Fibroblast of villous mesenchyme (primary cell): Measurements from ENCODE around the gene DDX24. TPM values are rescaled to one million over a fixed set of nuclear protein-coding genes. Genes with fewer than 3 reads are reported as not detected.

Experiments used
- DNase-seq: peaks from one replicate; pipeline ENCODE4 v3.0.0-alpha.2; 2010; ENCODE audit warnings: low read depth
- H3K4me3 ChIP-seq: 2 replicates; pipeline ENCODE4 v1.5.1; 2011; ENCODE audit warnings: low read depth, mild to moderate bottlenecking, low read length
- CTCF ChIP-seq: IDR thresholded peaks from 2 replicates; pipeline ENCODE4 v1.5.1; 2012; ENCODE audit warnings: low read depth, mild to moderate bottlenecking, low read length; ENCODE audit not compliant: insufficient read depth
- total RNA-seq: library from RNA; depleted of rRNA; stranded (reverse); fragments of >200 nt; gene quantifications from 2 replicates; pipeline ENCODE4 v1.2.3, GENCODE V29; 2012

Gene DDX24
- total RNA-seq, 1 donor, result 128 TPM

DNA sequence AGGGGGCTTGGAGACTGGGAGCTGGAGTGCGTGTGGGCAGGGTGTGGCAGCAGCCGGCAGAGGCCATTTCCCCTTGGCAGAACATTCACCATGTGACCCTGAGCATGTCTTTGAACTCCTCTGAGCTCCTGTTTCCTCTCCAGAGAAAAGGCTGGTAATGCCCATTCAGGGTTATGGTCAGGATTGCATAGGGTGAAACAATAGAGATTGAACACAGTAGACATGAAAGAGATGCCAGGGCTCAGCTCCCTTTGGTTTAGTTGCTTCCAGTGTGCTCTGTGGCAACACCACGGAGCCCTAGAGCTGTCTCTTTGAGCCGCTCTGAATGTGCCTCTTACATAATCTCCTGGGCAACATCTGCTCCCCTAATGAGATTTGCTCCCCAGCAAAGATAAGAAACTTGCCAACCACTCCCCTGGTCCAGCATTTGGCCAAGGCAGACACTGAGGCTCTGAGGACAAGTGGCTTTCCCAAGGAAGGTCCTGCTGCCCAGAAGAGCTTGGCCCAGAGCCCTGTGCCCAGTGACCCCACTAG, 34.1 kb upstream of the DDX24 start:
- no peak overlapping the region for H3K4me3 ChIP-seq
- DNase-seq, result no peak
- no peak for TF ChIP-seq CTCF

- no peak for DNase-seq
- H3K4me3 ChIP-seq, result no peak overlapping the region
- no peak for TF ChIP-seq CTCF
These were observed 33.6 kb upstream of the DDX24 start for GRCh38 chr14:94114589-94115057.

GRCh38 chr14:94113908-94114588, 33.0 kb upstream of the DDX24 start:
- H3K4me3 ChIP-seq, result no peak overlapping the region
- peak; percentile 24 for DNase-seq
- no peak for TF ChIP-seq CTCF

DNA sequence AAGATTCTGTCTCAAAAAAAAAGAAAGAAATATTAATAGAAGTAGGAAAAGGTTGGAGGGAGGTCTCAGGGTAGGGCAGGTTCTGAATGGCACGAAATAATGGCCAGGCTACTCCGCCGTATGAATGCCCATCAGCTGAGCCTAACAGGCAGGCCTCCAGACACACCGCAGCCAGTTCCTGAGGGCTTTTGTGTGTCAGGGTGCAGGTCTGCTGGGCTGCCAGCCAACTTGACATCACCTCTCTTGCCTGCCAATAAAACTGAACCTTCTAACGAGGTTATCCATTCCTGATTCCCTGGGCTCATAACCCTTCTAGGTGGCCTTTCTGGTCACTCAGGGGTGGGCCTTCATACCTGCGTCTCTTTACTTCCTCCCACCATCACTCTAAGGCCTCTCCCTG, 32.5 kb upstream of the DDX24 start:
- no peak for DNase-seq
- H3K4me3 ChIP-seq, result no peak overlapping the region
- no peak for TF ChIP-seq CTCF

DNA sequence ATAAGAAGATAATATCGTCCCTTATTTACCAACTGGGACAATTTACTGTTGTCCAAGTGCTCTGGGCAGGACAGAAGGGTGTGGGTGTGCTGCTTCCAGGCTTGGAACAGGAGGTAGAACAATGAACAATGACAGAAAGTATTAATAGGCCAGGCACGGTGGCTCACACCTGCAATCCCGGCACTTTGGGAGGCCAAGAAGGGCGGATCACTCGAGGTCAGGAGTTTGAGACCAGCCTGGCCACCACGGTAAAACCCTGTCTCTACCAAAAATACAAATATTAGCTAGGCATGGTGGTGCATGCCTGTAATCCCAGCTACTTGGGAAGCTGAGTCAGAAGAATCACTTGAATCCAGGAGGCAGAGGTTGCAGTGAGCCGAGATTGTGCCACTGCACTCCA, 32.1 kb upstream of the DDX24 start:
- H3K4me3 ChIP-seq, result no peak overlapping the region
- no peak for TF ChIP-seq CTCF
- DNase-seq, result no peak

DNA sequence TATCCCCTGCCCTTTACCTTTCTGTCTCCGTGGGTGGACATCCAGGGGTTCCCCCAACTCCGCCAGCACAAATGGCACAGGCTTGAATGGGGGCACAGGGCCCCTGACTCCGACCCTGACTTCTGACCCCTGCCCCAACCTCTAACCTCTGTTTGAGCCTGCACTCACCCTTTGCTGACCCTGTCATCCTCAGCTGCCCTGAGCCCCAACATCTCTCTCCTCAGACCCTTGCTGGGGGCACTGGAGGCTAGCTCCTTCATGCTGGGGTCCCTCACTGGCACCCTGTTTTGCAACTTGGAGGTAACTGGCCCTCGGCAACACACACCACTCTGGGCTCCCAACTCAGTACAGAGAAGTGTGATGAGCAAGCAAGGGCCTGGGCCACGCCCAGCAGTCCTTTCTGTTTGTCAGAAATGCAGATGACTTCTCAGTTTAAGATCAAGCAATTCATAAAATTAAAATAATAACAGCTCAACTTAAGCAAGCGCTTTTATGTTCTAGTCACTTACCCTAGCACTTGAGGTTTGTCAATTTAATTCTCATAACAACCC, 31.6 kb upstream of the DDX24 start:
- TF ChIP-seq CTCF, result no peak
- no peak overlapping the region for H3K4me3 ChIP-seq
- DNase-seq, result no peak
